CD4-positive, alpha-beta T cell treated with Interleukin-1 beta for 1 hour (primary cell): Measurements from ENCODE around the gene BMPR1A.

Experiments used
- DNase-seq, 2 donors: peaks; one replicate each; pipeline ENCODE4 v3.0.0-alpha.2; 2020 to 2022

BMPR1A gene

GRCh38 chr10:86958901-86959736 is 202.7 kb downstream of the BMPR1A start:
- no peak for DNase-seq

GRCh38 chr10:86959737-86960002 is 203.3 kb downstream of the BMPR1A start:
- DNase-seq, result no peak

GRCh38 chr10:86960003-86960862 is 203.8 kb downstream of the BMPR1A start:
- DNase-seq, result peak; percentile 35 to 64

GRCh38 chr10:86960863-86961434 is 204.5 kb downstream of the BMPR1A start:
- no peak for DNase-seq

- DNase-seq, result no peak
Measured at GRCh38 chr10:86961481-86962091, 205.2 kb downstream of the BMPR1A start.

- DNase-seq, result no peak
Measured at GRCh38 chr10:86962136-86962980, 205.9 kb downstream of the BMPR1A start.

GRCh38 chr10:86962981-86963310 is 206.5 kb downstream of the BMPR1A start:
- no peak for DNase-seq

GRCh38 chr10:86963341-86963919 is 207.0 kb downstream of the BMPR1A start:
- no peak for DNase-seq

GRCh38 chr10:86964061-86964846 is 207.8 kb downstream of the BMPR1A start:
- DNase-seq, result no peak

GRCh38 chr10:86964847-86965190 is 208.4 kb downstream of the BMPR1A start:
- no peak for DNase-seq

GRCh38 chr10:86965986-86966654 is 209.7 kb downstream of the BMPR1A start:
- no peak for DNase-seq

- no peak for DNase-seq
Measured at GRCh38 chr10:86967481-86967941, 211.1 kb downstream of the BMPR1A start.

- no peak for DNase-seq
Measured at GRCh38 chr10:86968271-86968993, 212.0 kb downstream of the BMPR1A start, which contains the start of gene ADIRF. Gene ADIRF, plus strand, starts transcription at chr10:86968482. Its CDS starts 63 bp downstream, at chr10:86968545.

- no peak for DNase-seq
Measured at GRCh38 chr10:86968994-86969355, 212.6 kb downstream of the BMPR1A start.

GRCh38 chr10:86969421-86970041 is 213.1 kb downstream of the BMPR1A start:
- no peak for DNase-seq

- DNase-seq, result no peak
Measured at GRCh38 chr10:86970162-86970981, 214.0 kb downstream of the BMPR1A start.

- no peak for DNase-seq
Measured at GRCh38 chr10:86970982-86971231, 214.5 kb downstream of the BMPR1A start.

GRCh38 chr10:86971232-86971991 is 215.0 kb downstream of the BMPR1A start:
- peak; percentile 91 to 92 for DNase-seq
